ENCODE data around the gene FRMD6. TPM values are rescaled to one million over a fixed set of nuclear protein-coding genes. Genes with fewer than 3 reads are reported as not detected.

Gene FRMD6
- polyA plus RNA-seq, 1 donor from 2014 or later, result 2.4 TPM

- Histone ChIP-seq H3K9me2 (ENCODE audit: insufficient read depth, low read length) (no peaks in the 10 kb centered on the region), H3K4me3 (ENCODE audit: low read length) (no peak overlapping the region), H3K4me2 (ENCODE audit: low read length) (no peak overlapping the region), H3K9me3 (ENCODE audit: low read length) (no peaks in the 10 kb centered on the region), H3K36me3 (ENCODE audit: insufficient read depth, low read length) (no peaks in the 10 kb centered on the region), H3K9ac (ENCODE audit: low read length) (no peak overlapping the region), H3F3A (ENCODE audit: insufficient read depth, low read length, poor library complexity, severe bottlenecking) (no peaks in the 10 kb centered on the region), H4K20me1 (ENCODE audit: insufficient read depth) (no peaks in the 10 kb centered on the region), H3K27ac (ENCODE audit: low read length) (no peak overlapping the region), H3K27me3 (ENCODE audit: insufficient read depth, low read depth, low read length) (no peaks in the 10 kb centered on the region), H3K79me2 (replicated peaks; ENCODE audit: insufficient read depth, low read length) (no peaks in the 10 kb centered on the region), H2AFZ (ENCODE audit: low read depth, low read length) (no peak overlapping the region)
- TF ChIP-seq MXI1 (conservative IDR thresholded peaks at IDR 0.05; ENCODE audit: poor library complexity, severe bottlenecking), result no peak
- TF ChIP-seq TAF1 (IDR thresholded peaks at IDR 0.05; ENCODE audit: low read depth), result no peak
- no peak for TF ChIP-seq SMC3 (conservative IDR thresholded peaks at IDR 0.05; ENCODE audit: poor library complexity)
- TF ChIP-seq RAD21 (conservative IDR thresholded peaks at IDR 0.05), result no peak
- no peak for TF ChIP-seq REST (IDR thresholded peaks at IDR 0.05; ENCODE audit: borderline replicate concordance)
- TF ChIP-seq POLR2AphosphoS5 (IDR thresholded peaks at IDR 0.05), result no peak
Measured at GRCh38 chr14:51610771-51611170, 40.9 kb upstream of the FRMD6 start.

GRCh38 chr14:51612449-51612848 is 39.3 kb upstream of the FRMD6 start:
- Histone ChIP-seq H3K4me3 (ENCODE audit: low read length) (no peak overlapping the region), H3K27ac (ENCODE audit: low read length) (no peak overlapping the region), H2AFZ (ENCODE audit: low read depth, low read length) (no peak overlapping the region), H3K79me2 (replicated peaks; ENCODE audit: insufficient read depth, low read length) (no peaks in the 10 kb centered on the region), H3K9ac (ENCODE audit: low read length) (no peak overlapping the region), H3K9me2 (ENCODE audit: insufficient read depth, low read length) (no peaks in the 10 kb centered on the region), H3K4me2 (ENCODE audit: low read length) (no peak overlapping the region), H3K27me3 (ENCODE audit: insufficient read depth, low read depth, low read length) (no peaks in the 10 kb centered on the region), H3K9me3 (ENCODE audit: low read length) (no peaks in the 10 kb centered on the region), H3F3A (ENCODE audit: insufficient read depth, low read length, poor library complexity, severe bottlenecking) (no peaks in the 10 kb centered on the region), H4K20me1 (ENCODE audit: insufficient read depth) (no peaks in the 10 kb centered on the region), H3K36me3 (ENCODE audit: insufficient read depth, low read length) (no peaks in the 10 kb centered on the region)
- TF ChIP-seq MXI1 (conservative IDR thresholded peaks at IDR 0.05; ENCODE audit: poor library complexity, severe bottlenecking) (no peak), RAD21 (conservative IDR thresholded peaks at IDR 0.05) (no peak), POLR2AphosphoS5 (IDR thresholded peaks at IDR 0.05) (no peak), EZH2 (IDR thresholded peaks at IDR 0.05; ENCODE audit: borderline replicate concordance, insufficient read depth, low read length, poor library complexity, severe bottlenecking) (no peak), EP300 (conservative IDR thresholded peaks at IDR 0.05; ENCODE audit: poor library complexity, severe bottlenecking) (no peak)

GRCh38 chr14:51613416-51613815 is 38.3 kb upstream of the FRMD6 start:
- no peaks in the 10 kb centered on the region for H3K9me3 ChIP-seq (ENCODE audit: low read length)
- H3F3A ChIP-seq (ENCODE audit: insufficient read depth, low read length, poor library complexity, severe bottlenecking), result no peaks in the 10 kb centered on the region
- no peak overlapping the region for H3K9ac ChIP-seq (ENCODE audit: low read length)
- H3K4me2 ChIP-seq (ENCODE audit: low read length), result no peak overlapping the region
- H3K36me3 ChIP-seq (ENCODE audit: insufficient read depth, low read length), result no peaks in the 10 kb centered on the region
- H3K9me2 ChIP-seq (ENCODE audit: insufficient read depth, low read length), result no peaks in the 10 kb centered on the region
- no peak overlapping the region for H3K27ac ChIP-seq (ENCODE audit: low read length)
- no peaks in the 10 kb centered on the region for H3K79me2 ChIP-seq (replicated peaks; ENCODE audit: insufficient read depth, low read length)
- no peak overlapping the region for H3K4me3 ChIP-seq (ENCODE audit: low read length)
- no peaks in the 10 kb centered on the region for H3K27me3 ChIP-seq (ENCODE audit: insufficient read depth, low read depth, low read length)
- no peak overlapping the region for H2AFZ ChIP-seq (ENCODE audit: low read depth, low read length)
- TF ChIP-seq RAD21 (conservative IDR thresholded peaks at IDR 0.05), result no peak
- TF ChIP-seq EP300 (conservative IDR thresholded peaks at IDR 0.05; ENCODE audit: poor library complexity, severe bottlenecking), result no peak
- no peaks in the 10 kb centered on the region for H4K20me1 ChIP-seq (ENCODE audit: insufficient read depth)
